WTC11 (cell line): ENCODE results near the gene WAC.

ENCODE experiments used
- CREB1 ChIP-seq: sonication (generic); formaldehyde crosslinking; IDR thresholded peaks from 2 replicates; pipeline ENCODE4 v1.8.0; 2023; ENCODE audit warnings: mild to moderate bottlenecking, missing genetic modification reagents
- GABPB1 ChIP-seq: sonication (generic); formaldehyde crosslinking; IDR thresholded peaks from 2 replicates; pipeline ENCODE4 v1.8.1; 2023; ENCODE audit warnings: mild to moderate bottlenecking, missing genetic modification reagents
- MYBL2 ChIP-seq: sonication (generic); formaldehyde crosslinking; IDR thresholded peaks from 2 replicates; pipeline ENCODE4 v1.8.1; 2023; ENCODE audit warnings: mild to moderate bottlenecking, moderate library complexity, missing genetic modification reagents
- PRDM15 ChIP-seq: sonication (generic); formaldehyde crosslinking; IDR thresholded peaks from 2 replicates; pipeline ENCODE4 v1.8.0; 2022; ENCODE audit warnings: missing genetic modification reagents
- SP1 ChIP-seq: sonication (generic); formaldehyde crosslinking; conservative IDR thresholded peaks from 2 replicates; pipeline ENCODE4 v1.8.1; 2022; ENCODE audit warnings: missing genetic modification reagents
- TEAD4 ChIP-seq: sonication (generic); formaldehyde crosslinking; IDR thresholded peaks from 2 replicates; pipeline ENCODE4 v1.8.0; 2022; ENCODE audit warnings: mild to moderate bottlenecking, missing genetic modification reagents
- ZBTB21 ChIP-seq: sonication (generic); formaldehyde crosslinking; IDR thresholded peaks from 2 replicates; pipeline ENCODE4 v1.8.1; 2023; ENCODE audit warnings: mild to moderate bottlenecking, missing genetic modification reagents, borderline replicate concordance
- ZNF317 ChIP-seq: sonication (generic); formaldehyde crosslinking; IDR thresholded peaks from 2 replicates; pipeline ENCODE4 v1.8.1; 2023; ENCODE audit warnings: low read depth, mild to moderate bottlenecking, moderate library complexity, missing genetic modification reagents, borderline replicate concordance
- ZNF671 ChIP-seq: fragments of 250-450 bp; sonication (Bioruptor Pico); IDR thresholded peaks from 2 replicates; pipeline ENCODE4 v1.8.0; 2021; ENCODE audit warnings: mild to moderate bottlenecking
- TF ChIP-seq, protein P1 (sequence below): fragments of 200-600 bp; IDR thresholded peaks from 2 replicates; pipeline ENCODE4 v1.8.0; 2022; ENCODE audit warnings: antibody characterized with exemption
- TF ChIP-seq, protein P2 (sequence below): sonication (generic); formaldehyde crosslinking; IDR thresholded peaks from 2 replicates; pipeline ENCODE4 v1.8.0; 2022; ENCODE audit warnings: mild to moderate bottlenecking, missing genetic modification reagents

DNA sequence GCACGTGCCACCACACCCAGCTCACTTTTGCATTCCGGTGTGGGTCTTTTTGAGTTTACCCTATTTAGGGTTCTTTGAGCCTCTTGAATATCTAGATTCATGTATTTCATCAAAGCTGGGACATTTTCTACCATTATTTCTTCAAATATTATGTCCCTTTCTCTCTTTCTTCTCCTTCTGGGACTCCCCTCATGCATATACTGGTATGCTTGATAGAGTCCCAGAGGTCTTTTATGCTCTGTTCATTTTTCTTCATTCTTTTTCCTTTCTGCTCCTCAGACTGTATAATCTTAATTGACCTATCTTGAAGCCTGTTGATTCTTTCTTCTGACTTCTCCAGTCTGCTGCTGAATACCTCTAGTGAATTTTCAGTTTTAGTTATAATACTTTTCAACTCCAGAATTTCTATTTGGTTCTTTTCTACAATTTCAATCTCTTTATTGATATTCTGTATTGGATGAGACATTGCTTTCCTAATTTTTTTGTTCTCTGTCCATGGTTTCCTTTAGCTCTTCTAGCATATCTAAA, 9.1 kb upstream of the WAC start:
- TF ChIP-seq, protein P1, sequence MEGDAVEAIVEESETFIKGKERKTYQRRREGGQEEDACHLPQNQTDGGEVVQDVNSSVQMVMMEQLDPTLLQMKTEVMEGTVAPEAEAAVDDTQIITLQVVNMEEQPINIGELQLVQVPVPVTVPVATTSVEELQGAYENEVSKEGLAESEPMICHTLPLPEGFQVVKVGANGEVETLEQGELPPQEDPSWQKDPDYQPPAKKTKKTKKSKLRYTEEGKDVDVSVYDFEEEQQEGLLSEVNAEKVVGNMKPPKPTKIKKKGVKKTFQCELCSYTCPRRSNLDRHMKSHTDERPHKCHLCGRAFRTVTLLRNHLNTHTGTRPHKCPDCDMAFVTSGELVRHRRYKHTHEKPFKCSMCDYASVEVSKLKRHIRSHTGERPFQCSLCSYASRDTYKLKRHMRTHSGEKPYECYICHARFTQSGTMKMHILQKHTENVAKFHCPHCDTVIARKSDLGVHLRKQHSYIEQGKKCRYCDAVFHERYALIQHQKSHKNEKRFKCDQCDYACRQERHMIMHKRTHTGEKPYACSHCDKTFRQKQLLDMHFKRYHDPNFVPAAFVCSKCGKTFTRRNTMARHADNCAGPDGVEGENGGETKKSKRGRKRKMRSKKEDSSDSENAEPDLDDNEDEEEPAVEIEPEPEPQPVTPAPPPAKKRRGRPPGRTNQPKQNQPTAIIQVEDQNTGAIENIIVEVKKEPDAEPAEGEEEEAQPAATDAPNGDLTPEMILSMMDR, result no peak
- TF ChIP-seq PRDM15 (CRISPR knock-in tag) (no peak), GABPB1 (CRISPR knock-in tag) (no peak), ZNF317 (CRISPR knock-in tag) (no peak), MYBL2 (CRISPR knock-in tag) (no peak), CREB1 (CRISPR knock-in tag) (no peak), SP1 (CRISPR knock-in tag) (no peak), ZNF671 (CRISPR knock-in tag) (no peak), ZBTB21 (CRISPR knock-in tag) (no peak), TEAD4 (CRISPR knock-in tag) (no peak)
- TF ChIP-seq, protein P2, sequence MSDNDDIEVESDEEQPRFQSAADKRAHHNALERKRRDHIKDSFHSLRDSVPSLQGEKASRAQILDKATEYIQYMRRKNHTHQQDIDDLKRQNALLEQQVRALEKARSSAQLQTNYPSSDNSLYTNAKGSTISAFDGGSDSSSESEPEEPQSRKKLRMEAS (CRISPR knock-in tag), result no peak
